BLaER1 treated with 17β-estradiol and CSF1 and Interleukin-3, amounts not matched to agents 10 nM and 100 nM (cell line): ENCODE data around the gene PHF13.

Experiments used
- H3K27ac ChIP-seq, 11 experiments: shearing (Covaris generic); formaldehyde crosslinking; 2 replicates each; pipeline ENCODE4 v1.8.1; 2022
- H3K27me3 ChIP-seq, 11 experiments: shearing (Covaris generic); formaldehyde crosslinking; 2 replicates each; pipeline ENCODE4 v1.8.1; 2022
- H3K36me3 ChIP-seq, 11 experiments: shearing (Covaris generic); formaldehyde crosslinking; 2 replicates each; pipeline ENCODE4 v1.8.1; 2022
- H3K4me1 ChIP-seq, 10 experiments: shearing (Covaris generic); formaldehyde crosslinking; 2 replicates each; pipeline ENCODE4 v1.8.1; 2022
- H3K4me2 ChIP-seq, 11 experiments: shearing (Covaris generic); formaldehyde crosslinking; 2 replicates each; pipeline ENCODE4 v1.8.1; 2022
- H3K4me3 ChIP-seq, 10 experiments: shearing (Covaris generic); formaldehyde crosslinking; 2 replicates each; pipeline ENCODE4 v1.8.1; 2022
- H3K9ac ChIP-seq, 11 experiments: shearing (Covaris generic); formaldehyde crosslinking; 2 replicates each; pipeline ENCODE4 v1.8.1; 2022
- H3K9me3 ChIP-seq, 11 experiments: shearing (Covaris generic); formaldehyde crosslinking; replicated peaks in 1 of 11; 2 replicates each; pipeline ENCODE4 v1.8.1; 2022
- H4K20me1 ChIP-seq, 11 experiments: shearing (Covaris generic); formaldehyde crosslinking; 2 replicates each; pipeline ENCODE4 v1.8.1; 2022
- Cebpa-rat ChIP-seq, 11 experiments: shearing (Covaris generic); IDR thresholded peaks; 2 replicates each; pipeline ENCODE4 v1.8.1; 2022

PHF13 gene

GRCh38 chr1:6666696-6667095 is 53.2 kb downstream of the PHF13 start:
- H3K36me3 ChIP-seq = peaks cover 75 to 100% (median 95%) of the 10 kb centered on the region in 11 experiments
- H3K9me3 ChIP-seq = peaks cover 0 to 14% (median 0%) of the 10 kb centered on the region in 11 experiments; a peak in 4 of 22 replicates
- H3K4me3 ChIP-seq = no peak overlapping the region
- TF ChIP-seq Cebpa-rat (IDR thresholded peaks at IDR 0.05) = no peak
- H4K20me1 ChIP-seq = peaks cover 0 to 62% (median 30%) of the 10 kb centered on the region in 11 experiments; a peak in 14 of 22 replicates
- H3K4me1 ChIP-seq = no peaks in the 10 kb centered on the region
- H3K9ac ChIP-seq = no peak overlapping the region
- H3K27me3 ChIP-seq = no peaks in the 10 kb centered on the region
- H3K27ac ChIP-seq = no peak overlapping the region
- H3K4me2 ChIP-seq = no peak overlapping the region

DNA sequence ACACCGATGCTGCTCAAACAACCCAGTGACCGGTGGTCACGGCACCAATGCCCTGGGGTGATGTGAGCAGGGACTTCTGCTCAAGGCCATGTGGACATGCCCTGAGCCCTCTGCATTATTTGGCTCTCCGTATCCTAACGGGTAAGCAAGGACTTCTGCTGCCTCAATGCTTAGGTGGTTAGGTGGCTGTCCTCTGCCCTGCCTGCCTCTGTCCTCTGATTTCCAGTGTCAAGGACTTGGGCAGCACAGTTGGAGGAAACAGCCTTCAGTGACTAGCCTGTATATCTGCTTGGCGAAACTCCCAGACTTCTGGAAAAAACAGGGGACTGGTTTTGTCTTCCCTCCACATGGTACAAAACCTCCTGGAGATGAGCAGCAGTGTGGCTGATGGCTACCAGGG is 53.6 kb downstream of the PHF13 start:
- Histone ChIP-seq H3K9me3 (peaks cover 0 to 14% (median 0%) of the 10 kb centered on the region in 11 experiments; a peak in 4 of 22 replicates), H3K4me3 (no peak overlapping the region), H3K4me1 (no peaks in the 10 kb centered on the region), H3K4me2 (no peak overlapping the region), H3K9ac (no peak overlapping the region), H3K27me3 (no peaks in the 10 kb centered on the region), H3K27ac (no peak overlapping the region), H4K20me1 (peaks cover 0 to 62% (median 26%) of the 10 kb centered on the region in 11 experiments; a peak in 13 of 22 replicates), H3K36me3 (peaks cover 77 to 100% (median 95%) of the 10 kb centered on the region in 11 experiments)
- no peak for TF ChIP-seq Cebpa-rat (IDR thresholded peaks at IDR 0.05)

DNA sequence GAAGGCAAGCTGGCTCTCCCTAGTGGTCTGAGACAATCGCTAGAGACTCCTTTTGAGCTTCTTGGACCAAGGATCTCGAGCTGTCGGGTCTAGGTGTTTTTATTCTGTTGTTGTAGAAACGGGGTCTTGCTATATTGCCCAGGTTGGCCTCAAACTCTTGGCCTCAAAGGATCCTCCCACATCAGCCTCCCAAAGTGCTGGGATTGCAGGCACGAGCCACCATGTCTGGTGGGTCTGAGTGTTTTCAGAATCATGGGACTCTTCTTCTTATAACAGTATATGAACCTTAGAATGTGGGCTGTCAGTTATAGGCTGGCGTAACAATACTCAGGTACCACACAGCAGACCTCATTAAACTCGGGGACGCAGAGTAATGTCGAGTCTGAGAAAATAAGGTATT is 55.0 kb downstream of the PHF13 start:
- peaks cover 0 to 4% (median 0%) of the 10 kb centered on the region in 11 experiments; a peak in 4 of 22 replicates for H3K9me3 ChIP-seq
- no peaks in the 10 kb centered on the region for H3K4me1 ChIP-seq
- no peaks in the 10 kb centered on the region for H3K27me3 ChIP-seq
- peaks cover 77 to 100% (median 95%) of the 10 kb centered on the region in 11 experiments for H3K36me3 ChIP-seq
- no peak overlapping the region for H3K4me3 ChIP-seq
- no peak overlapping the region for H3K9ac ChIP-seq
- H4K20me1 ChIP-seq = peaks cover 0 to 60% (median 30%) of the 10 kb centered on the region in 11 experiments; a peak in 15 of 22 replicates
- no peak overlapping the region for H3K4me2 ChIP-seq
- no peak overlapping the region for H3K27ac ChIP-seq
- TF ChIP-seq Cebpa-rat (IDR thresholded peaks at IDR 0.05) = no peak

DNA sequence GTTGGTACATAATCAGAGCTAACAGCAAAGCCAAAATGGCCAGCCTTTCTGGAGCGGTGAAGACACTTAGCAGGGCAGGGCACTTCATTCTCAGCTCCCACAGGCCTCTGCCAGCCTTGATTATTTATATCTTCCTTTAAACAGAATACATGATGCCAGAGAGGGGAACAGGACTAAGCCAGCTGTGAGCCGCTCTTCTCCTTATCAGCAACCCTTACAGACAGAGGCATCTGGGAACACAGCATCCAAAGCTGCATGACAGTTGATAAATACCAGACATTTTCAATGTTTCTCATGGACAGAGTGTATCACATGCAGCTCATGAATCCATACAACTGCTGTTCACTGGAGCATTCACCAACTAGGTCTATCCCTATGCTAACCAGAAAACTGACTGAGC is 59.0 kb downstream of the PHF13 start:
- H3K27me3 ChIP-seq = no peaks in the 10 kb centered on the region
- no peaks in the 10 kb centered on the region for H3K9me3 ChIP-seq
- no peak overlapping the region for H3K27ac ChIP-seq
- no peak overlapping the region for H3K4me2 ChIP-seq
- H4K20me1 ChIP-seq = peaks cover 0 to 61% (median 31%) of the 10 kb centered on the region in 11 experiments; a peak in 14 of 22 replicates
- no peaks in the 10 kb centered on the region for H3K4me1 ChIP-seq
- H3K9ac ChIP-seq = no peak overlapping the region
- TF ChIP-seq Cebpa-rat (IDR thresholded peaks at IDR 0.05) = no peak
- no peak overlapping the region for H3K4me3 ChIP-seq
- H3K36me3 ChIP-seq = peaks cover 81 to 100% (median 96%) of the 10 kb centered on the region in 11 experiments
